A549 (cell line): Measurements from ENCODE around the gene KRTAP10-2. TPM values are rescaled to one million over a fixed set of nuclear protein-coding genes. Genes with fewer than 3 reads are reported as not detected.

Experiments used
- ATAC-seq, 2 experiments: fragments of 200-7000 bp in 1 of 2; fragments of >200 bp in 1 of 2; cut with Nextera tagmentation in 1 of 2; cut with Tn5 transposase in 1 of 2; 3 replicates each; pipeline versions ENCODE4 v1.8.0 to v1.9.1; 2018 to 2020; ENCODE audit warnings: mild to moderate bottlenecking in 1 of 2, moderate library complexity in 1 of 2
- CTCF ChIA-PET: fragments of 300-600 bp; sonication (Branson Sonifier 250); formaldehyde crosslinking; extraction: SDS; loops from one replicate; lab custom pipeline; 2021; ENCODE audit warnings: antibody characterized with exemption, inconsistent platforms; lab: Yijun Ruan, JAX
- POLR2A ChIA-PET: fragments of 350-600 bp; formaldehyde crosslinking; extraction: SDS; loops from one replicate; lab custom pipeline; 2021; ENCODE audit warnings: antibody characterized with exemption, inconsistent platforms; lab: Yijun Ruan, JAX
- DNase-seq, 2 experiments: peaks; one replicate each; pipeline versions ENCODE4 v3.0.0 to v3.0.0-alpha.2; 2011 to 2016; ENCODE audit warnings: low read depth in 1 of 2, low spot score in 1 of 2
- FAIRE-seq: peaks from 2 replicates; lab custom pipeline; 2011; peaks lifted over from hg19 to GRCh38; lab: Jason Lieb, UNC
- H3K27ac ChIP-seq, 2 experiments: fragments of >200 bp; sonication (Bioruptor Twin); formaldehyde crosslinking; 3 replicates each; pipeline ENCODE4 v1.5.1; 2016 to 2017
- H3K4me1 ChIP-seq: fragments of >200 bp; sonication (Bioruptor Twin); formaldehyde crosslinking; 3 replicates; pipeline ENCODE4 v1.6.1; 2016
- H3K4me2 ChIP-seq: fragments of >200 bp; sonication (Bioruptor Twin); formaldehyde crosslinking; 3 replicates; pipeline ENCODE4 v1.6.1; 2016
- H3K4me3 ChIP-seq: fragments of >200 bp; sonication (Bioruptor Twin); formaldehyde crosslinking; 3 replicates; pipeline ENCODE4 v1.5.1; 2016
- H3K9me3 ChIP-seq: fragments of >200 bp; sonication (Bioruptor Twin); formaldehyde crosslinking; 3 replicates; pipeline ENCODE4 v1.6.1; 2016
- ATOH8 ChIP-seq: fragments of 250-450 bp; sonication (Bioruptor Pico); IDR thresholded peaks from 2 replicates; pipeline ENCODE4 v1.5.0; 2020; ENCODE audit warnings: low read depth, mild to moderate bottlenecking, moderate library complexity
- BHLHE40 ChIP-seq: IDR thresholded peaks from 2 replicates; pipeline ENCODE4 v1.6.1; 2012; ENCODE audit warnings: low read depth, low read length, inconsistent platforms
- CBX2 ChIP-seq: fragments of 200-600 bp; sonication (generic); IDR thresholded peaks from 2 replicates; pipeline ENCODE4 v1.6.1; 2016; ENCODE audit warnings: low read depth, mild to moderate bottlenecking, borderline replicate concordance
- CBX8 ChIP-seq: fragments of 200-600 bp; sonication (generic); IDR thresholded peaks from 2 replicates; pipeline ENCODE4 v1.6.1; 2016
- EHF ChIP-seq: fragments of 250-450 bp; sonication (Bioruptor Pico); IDR thresholded peaks from 2 replicates; pipeline ENCODE4 v1.5.0; 2020; ENCODE audit warnings: mild to moderate bottlenecking
- ESRRA ChIP-seq: fragments of 150-350 bp; IDR thresholded peaks from 2 replicates; pipeline ENCODE4 v1.6.1; 2014; ENCODE audit warnings: mild to moderate bottlenecking, low read length, borderline replicate concordance
- FOSB ChIP-seq: fragments of 250-450 bp; sonication (Bioruptor Pico); IDR thresholded peaks from 2 replicates; pipeline ENCODE4 v1.5.0; 2020; ENCODE audit warnings: mild to moderate bottlenecking, moderate library complexity
- FOSL2 ChIP-seq, 2 experiments: fragments of 450-650 bp in 1 of 2; fragments of >200 bp in 1 of 2; sonication (Bioruptor Twin) in 1 of 2; formaldehyde crosslinking; IDR thresholded peaks; 2 replicates each; pipeline versions ENCODE4 v1.5.0 to v1.6.1; 2016 to 2020; ENCODE audit warnings: mild to moderate bottlenecking in 1 of 2, moderate library complexity in 1 of 2
- FOXS1 ChIP-seq: fragments of 250-450 bp; sonication (Bioruptor Pico); IDR thresholded peaks from 2 replicates; pipeline ENCODE4 v1.5.0; 2020; ENCODE audit warnings: mild to moderate bottlenecking, moderate library complexity
- GATA3 ChIP-seq: IDR thresholded peaks from 2 replicates; pipeline ENCODE4 v1.6.1; 2012; ENCODE audit warnings: borderline replicate concordance
- HMGXB4 ChIP-seq: fragments of 250-450 bp; sonication (Bioruptor Pico); IDR thresholded peaks from 2 replicates; pipeline ENCODE4 v1.5.0; 2021; ENCODE audit warnings: mild to moderate bottlenecking, moderate library complexity, borderline replicate concordance
- HOXA7 ChIP-seq: fragments of 250-450 bp; sonication (Bioruptor Pico); IDR thresholded peaks from 2 replicates; pipeline ENCODE4 v1.5.0; 2020; ENCODE audit warnings: mild to moderate bottlenecking, moderate library complexity
- HOXB13 ChIP-seq: fragments of 250-450 bp; sonication (Bioruptor Pico); IDR thresholded peaks from 2 replicates; pipeline ENCODE4 v1.5.0; 2020; ENCODE audit warnings: low read depth, mild to moderate bottlenecking, moderate library complexity
- HOXB5 ChIP-seq: fragments of 250-450 bp; sonication (Bioruptor Pico); IDR thresholded peaks from 2 replicates; pipeline ENCODE4 v1.5.0; 2020; ENCODE audit warnings: mild to moderate bottlenecking, moderate library complexity
- KDM5A ChIP-seq: fragments of 200-600 bp; sonication (generic); IDR thresholded peaks from 2 replicates; pipeline ENCODE4 v1.6.1; 2016; ENCODE audit warnings: antibody characterized with exemption, mild to moderate bottlenecking
- PBX3 ChIP-seq: IDR thresholded peaks from 2 replicates; pipeline ENCODE4 v1.6.1; 2012
- PHF8 ChIP-seq: fragments of 200-600 bp; sonication (generic); IDR thresholded peaks from 2 replicates; pipeline ENCODE4 v1.6.1; 2016; ENCODE audit warnings: low read depth, mild to moderate bottlenecking, antibody characterized with exemption, moderate library complexity, borderline replicate concordance
- POLR2A ChIP-seq: IDR thresholded peaks from 2 replicates; pipeline ENCODE4 v1.6.1; 2012; ENCODE audit warnings: mild to moderate bottlenecking, low read length
- TP53 ChIP-seq: fragments of 250-450 bp; sonication (Bioruptor Pico); IDR thresholded peaks from 2 replicates; pipeline ENCODE4 v1.5.0; 2021; ENCODE audit warnings: mild to moderate bottlenecking, moderate library complexity
- ZSCAN20 ChIP-seq: fragments of 250-450 bp; sonication (Bioruptor Pico); IDR thresholded peaks from 2 replicates; pipeline ENCODE4 v1.8.0; 2022; ENCODE audit warnings: mild to moderate bottlenecking, moderate library complexity
- WGBS: methylation state at CpG from one replicate; pipeline ENCODE4 v1.1.6; 2017; ENCODE audit errors: missing lambda C conversion rate; 5-methylcytosine and 5-hydroxymethylcytosine counted together
- polyA plus RNA-seq, 4 experiments: library from polyadenylated mRNA; depleted of rRNA in 3 of 4; stranded (reverse); fragments of >200 nt; fragmentation: RNase III in 1 of 4; extraction: RNeasy Plus Mini Kit Qiagen cat#74134 plus additional on column Dnase treatment in 1 of 4; gene quantifications; 2 replicates in 3 of 4; 3 replicates in 1 of 4; pipeline ENCODE4 v1.2.3, GENCODE V29; 2011 to 2017
- TF ChIP-seq, protein P1 (sequence below): IDR thresholded peaks from 2 replicates; pipeline ENCODE4 v1.6.1; 2012; ENCODE audit warnings: low read depth, borderline replicate concordance
- TF ChIP-seq, protein P2 (sequence below): fragments of >200 bp; sonication (Bioruptor Twin); formaldehyde crosslinking; IDR thresholded peaks from 3 replicates; pipeline ENCODE4 v1.6.1; 2016
- TF ChIP-seq, protein P3 (sequence below): IDR thresholded peaks from 2 replicates; pipeline ENCODE4 v1.6.1; 2012

KRTAP10-2 gene
- polyA plus RNA-seq, 2 of the 4 experiments (the other 2 are of a cell fraction): not detected

DNA sequence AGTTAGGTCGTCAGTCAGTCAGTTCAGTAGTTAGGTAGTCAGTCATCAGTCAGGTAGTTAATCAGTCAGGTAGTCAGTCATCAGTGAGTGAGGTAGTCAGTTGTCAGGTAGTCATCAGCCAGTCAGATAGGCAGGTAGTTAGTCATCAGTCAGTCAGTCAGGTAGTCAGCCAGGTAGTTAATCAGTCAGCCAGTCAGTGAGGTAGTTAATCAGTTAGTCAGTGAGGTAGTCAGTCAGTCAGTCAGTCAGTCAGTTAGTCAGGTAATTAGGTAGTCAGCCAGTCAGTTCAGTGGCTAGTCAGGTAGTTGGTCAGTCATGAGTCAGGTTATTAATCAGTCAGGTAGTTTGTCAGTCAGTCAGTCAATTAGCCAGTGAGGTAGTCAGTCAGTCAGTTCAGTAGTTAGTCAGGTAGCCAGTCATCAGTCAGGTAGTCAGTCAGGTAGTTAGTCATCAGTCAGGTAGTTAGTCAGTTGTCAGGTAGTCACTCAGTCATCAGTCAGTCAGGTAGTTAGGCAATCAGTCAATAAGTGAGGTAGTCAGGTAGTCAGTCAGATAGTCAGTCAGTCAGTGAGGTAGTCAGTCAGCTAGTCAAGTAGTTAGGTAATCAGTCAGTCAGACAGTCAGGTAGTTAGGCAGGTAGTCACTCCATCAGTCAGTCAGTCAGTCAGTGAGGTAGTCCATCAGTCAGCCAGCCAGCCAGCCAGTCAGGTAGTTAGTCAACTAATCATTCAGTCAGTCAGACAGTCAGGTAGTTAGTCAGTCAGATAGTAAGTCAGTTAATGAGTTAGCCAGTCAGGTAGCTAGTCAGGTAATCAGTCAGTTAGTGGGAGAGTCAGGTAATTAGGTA is 27.5 kb downstream of the KRTAP10-2 start:
- FAIRE-seq (no peak), DNase-seq (no peak)
- POLR2A ChIA-PET: no interaction called here
- no peak overlapping the region for H3K4me2 ChIP-seq
- H3K9me3 ChIP-seq: no peaks in the 10 kb centered on the region
- H3K4me3 ChIP-seq: no peak overlapping the region
- WGBS: 0% methylated on average over 1 of the region's 1 CpG
- no peak for TF ChIP-seq FOXS1 (CRISPR knock-in tag)
- TF ChIP-seq, all 56 proteins: peak for 0
- CTCF ChIA-PET: interaction anchor here (2.2 kb wide), 1 partner anchor 13 kb away, joined by 5 read pairs; no protein-coding TSS in a partner anchor
- no peaks in the 10 kb centered on the region for H3K4me1 ChIP-seq
- no peak overlapping the region for H3K27ac ChIP-seq
- no peak for ATAC-seq

GRCh38 chr21:44522753-44523204 is 28.5 kb downstream of the KRTAP10-2 start:
- POLR2A ChIA-PET: no interaction called here
- no peak for FAIRE-seq
- no peak overlapping the region for H3K27ac ChIP-seq
- no peaks in the 10 kb centered on the region for H3K4me1 ChIP-seq
- DNase-seq: no peak
- TF ChIP-seq PBX3 (no peak), ATOH8 (no peak), CBX8 (no peak), BHLHE40 (no peak), FOSB (CRISPR knock-in tag) (no peak), TP53 (CRISPR knock-in tag) (no peak), EHF (CRISPR knock-in tag) (no peak), GATA3 (no peak), KDM5A (no peak), ZSCAN20 (CRISPR knock-in tag) (no peak), CBX2 (no peak), HOXB13 (CRISPR knock-in tag) (no peak), HOXA7 (CRISPR knock-in tag) (no peak), HOXB5 (CRISPR knock-in tag) (no peak), PHF8 (no peak)
- TF ChIP-seq, protein P1, sequence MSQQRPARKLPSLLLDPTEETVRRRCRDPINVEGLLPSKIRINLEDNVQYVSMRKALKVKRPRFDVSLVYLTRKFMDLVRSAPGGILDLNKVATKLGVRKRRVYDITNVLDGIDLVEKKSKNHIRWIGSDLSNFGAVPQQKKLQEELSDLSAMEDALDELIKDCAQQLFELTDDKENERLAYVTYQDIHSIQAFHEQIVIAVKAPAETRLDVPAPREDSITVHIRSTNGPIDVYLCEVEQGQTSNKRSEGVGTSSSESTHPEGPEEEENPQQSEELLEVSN: no peak
- ATAC-seq: no peak
- no CpG with 5 or more reads among the region's 1 CpG for WGBS
- no peak overlapping the region for H3K4me2 ChIP-seq
- H3K4me3 ChIP-seq: no peak overlapping the region
- CTCF ChIA-PET: interaction anchor here (1.7 kb wide), 1 partner anchor 12 kb away, joined by 4 read pairs; no protein-coding TSS in a partner anchor
- H3K9me3 ChIP-seq: no peaks in the 10 kb centered on the region

GRCh38 chr21:44521928-44522752 is 29.2 kb downstream of the KRTAP10-2 start:
- TF ChIP-seq FOSL2 (IDR thresholded peaks at IDR 0.05) (no peak), FOSL2 (CRISPR knock-in tag; IDR thresholded peaks at IDR 0.05) (no peak), ATOH8 (no peak), HMGXB4 (no peak), CBX8 (no peak), POLR2A (no peak), HOXB13 (CRISPR knock-in tag) (no peak), ESRRA (no peak)
- TF ChIP-seq, protein P2, sequence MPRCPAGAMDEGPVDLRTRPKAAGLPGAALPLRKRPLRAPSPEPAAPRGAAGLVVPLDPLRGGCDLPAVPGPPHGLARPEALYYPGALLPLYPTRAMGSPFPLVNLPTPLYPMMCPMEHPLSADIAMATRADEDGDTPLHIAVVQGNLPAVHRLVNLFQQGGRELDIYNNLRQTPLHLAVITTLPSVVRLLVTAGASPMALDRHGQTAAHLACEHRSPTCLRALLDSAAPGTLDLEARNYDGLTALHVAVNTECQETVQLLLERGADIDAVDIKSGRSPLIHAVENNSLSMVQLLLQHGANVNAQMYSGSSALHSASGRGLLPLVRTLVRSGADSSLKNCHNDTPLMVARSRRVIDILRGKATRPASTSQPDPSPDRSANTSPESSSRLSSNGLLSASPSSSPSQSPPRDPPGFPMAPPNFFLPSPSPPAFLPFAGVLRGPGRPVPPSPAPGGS: no peak
- TF ChIP-seq, protein P3, sequence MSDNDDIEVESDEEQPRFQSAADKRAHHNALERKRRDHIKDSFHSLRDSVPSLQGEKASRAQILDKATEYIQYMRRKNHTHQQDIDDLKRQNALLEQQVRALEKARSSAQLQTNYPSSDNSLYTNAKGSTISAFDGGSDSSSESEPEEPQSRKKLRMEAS: no peak
- POLR2A ChIA-PET: no interaction called here
- DNase-seq: no peak
- WGBS: 77% methylated on average over 25 of the region's 33 CpGs
- Histone ChIP-seq H3K4me2 (no peak overlapping the region), H3K4me1 (no peaks in the 10 kb centered on the region), H3K27ac (no peak overlapping the region), H3K4me3 (no peak overlapping the region), H3K9me3 (no peaks in the 10 kb centered on the region)
- CTCF ChIA-PET: interaction anchor here (1.7 kb wide), 1 partner anchor 12 kb away, joined by 4 read pairs; no protein-coding TSS in a partner anchor
- FAIRE-seq: no peak
- ATAC-seq: peak; percentile 46 to 56; a peak in 4 of 6 replicates
